GM19463 (cell line): ENCODE results near the gene BUD23.
"Not testable (repeated sequence)": the region's sequence is repeated elsewhere in the genome, so short reads cannot be mapped to it uniquely, and the experiment has no call there.

Experiments used
- ATAC-seq: cut with Tn5 transposase; IDR thresholded peaks from one replicate; pipeline ENCODE4 v1.9.1; 2021; ENCODE audit warnings: mild to moderate bottlenecking, moderate library complexity; ENCODE audit not compliant: unreplicated experiment

The BUD23 gene

DNA sequence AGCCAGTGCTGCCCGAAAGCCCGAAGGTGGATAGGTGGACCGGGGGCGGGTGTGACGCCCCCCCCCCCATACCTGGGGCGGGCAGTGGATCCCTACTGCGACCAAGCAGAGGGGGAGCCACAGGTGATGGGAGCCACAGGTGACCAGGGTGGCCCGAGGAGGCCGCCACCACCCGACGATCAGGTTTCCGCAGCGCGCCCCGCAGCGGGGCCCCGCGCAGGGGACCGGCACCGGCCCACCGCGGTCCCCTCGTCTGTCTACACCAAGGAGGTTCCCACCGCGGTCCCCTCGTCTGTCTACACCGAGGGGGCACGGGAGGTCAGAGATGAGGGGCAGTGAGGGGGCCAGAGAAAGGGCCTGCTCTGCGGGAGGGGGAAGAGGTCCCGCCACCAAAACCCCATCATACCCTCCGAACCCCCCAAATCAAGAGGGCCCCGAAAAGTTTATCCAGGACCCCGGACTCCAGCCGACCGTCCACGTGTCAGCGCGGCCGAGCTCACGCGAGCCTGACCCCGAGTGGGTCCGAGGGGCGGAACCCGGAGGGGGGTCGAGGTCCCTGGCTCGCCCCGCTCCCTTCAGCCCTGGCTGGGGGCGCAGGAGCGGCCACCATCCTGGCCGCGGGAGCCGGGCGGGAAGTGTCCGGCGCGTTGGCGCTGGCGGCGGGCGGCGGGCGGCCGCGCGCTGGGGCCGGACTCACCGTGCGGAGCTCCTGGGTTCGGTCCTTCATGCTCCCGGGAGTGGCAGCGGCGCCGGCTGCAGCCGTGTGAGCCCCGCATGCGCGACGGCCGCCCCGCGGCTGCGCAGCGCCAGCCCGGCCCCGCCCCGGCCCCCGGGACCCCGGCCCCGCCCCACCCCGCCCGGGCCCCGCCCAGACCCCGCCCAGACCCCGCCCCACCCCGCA, 35.8 kb downstream of the BUD23 start, which contains the start of gene STX1A:
Gene STX1A, minus strand, starts transcription at position 765 of the 901 bp plus-strand sequence. Its CDS starts 38 bp downstream, at position 727.
- peak; percentile 67 for ATAC-seq

DNA sequence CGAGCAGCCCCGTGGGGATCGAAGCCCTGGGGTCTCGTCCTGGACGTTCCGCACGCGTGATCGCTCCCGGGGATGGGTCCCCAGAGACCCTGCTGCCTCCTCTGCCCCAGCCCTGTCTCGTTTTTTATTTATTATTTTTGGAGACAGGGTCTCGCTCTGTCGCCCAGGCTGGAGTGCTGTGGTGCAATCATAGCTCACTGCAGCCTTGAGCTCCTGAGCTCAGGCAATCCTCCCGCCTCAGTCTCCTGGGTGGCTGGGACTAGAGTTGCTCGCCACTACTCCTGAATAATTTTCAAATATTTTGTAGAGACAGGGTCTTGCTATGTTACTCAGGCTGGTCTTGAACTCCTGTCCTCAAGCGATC, 36.4 kb downstream of the BUD23 start:
- no peak for ATAC-seq

- ATAC-seq, result not testable (repeated sequence)
Measured at GRCh38 chr7:73720443-73720842, 37.0 kb downstream of the BUD23 start.

GRCh38 chr7:73721377-73721817, 38.0 kb downstream of the BUD23 start:
- ATAC-seq, result no peak

GRCh38 chr7:73722182-73722581, 38.8 kb downstream of the BUD23 start:
- ATAC-seq, result not testable (repeated sequence)

- no peak for ATAC-seq
Measured at GRCh38 chr7:73722785-73723184, 39.4 kb downstream of the BUD23 start.

DNA sequence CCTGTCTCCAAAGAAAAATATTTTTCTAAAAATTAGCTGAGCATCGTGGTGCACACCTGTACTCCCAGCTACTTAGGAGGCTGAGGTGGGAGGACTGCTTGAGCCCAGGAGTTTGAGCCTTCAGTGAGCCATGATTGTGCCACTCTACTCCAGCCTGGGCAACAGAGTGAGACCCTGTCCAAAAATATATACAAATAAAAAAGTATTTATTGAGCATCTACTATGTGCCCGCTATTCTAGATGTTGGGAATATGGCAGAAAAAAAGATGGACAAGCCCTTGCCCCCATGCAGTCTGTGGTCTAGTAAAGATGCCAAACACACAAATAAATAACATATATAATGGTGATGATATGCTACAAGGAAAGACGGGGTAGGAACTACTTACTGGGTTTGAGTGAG, 40.4 kb downstream of the BUD23 start:
- no peak for ATAC-seq

GRCh38 chr7:73726083-73726466, 42.7 kb downstream of the BUD23 start:
- no peak for ATAC-seq

DNA sequence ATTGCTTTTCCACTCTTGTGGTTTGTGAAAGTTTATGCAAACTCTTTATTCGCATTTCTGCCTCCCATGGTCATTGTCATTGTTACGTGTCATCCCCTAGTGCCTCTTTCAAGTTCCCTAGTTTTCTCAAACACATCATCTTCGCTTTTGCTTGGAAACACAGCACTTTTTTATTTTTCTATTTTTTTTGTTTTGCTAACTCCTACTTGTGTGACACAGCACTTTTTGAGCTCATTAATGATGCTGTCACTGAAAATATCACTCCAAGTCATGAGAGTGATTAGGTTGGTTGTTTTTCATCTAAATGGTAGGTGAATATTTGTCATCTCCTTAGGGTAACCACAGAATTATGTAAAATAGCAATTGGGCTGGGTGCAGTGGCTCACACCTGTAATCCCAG, 44.6 kb downstream of the BUD23 start:
- no peak for ATAC-seq

GRCh38 chr7:73728551-73728950, 45.2 kb downstream of the BUD23 start:
- no peak for ATAC-seq

- no peak for ATAC-seq
Measured at GRCh38 chr7:73730485-73730884, 47.1 kb downstream of the BUD23 start.

GRCh38 chr7:73732397-73732796, 49.0 kb downstream of the BUD23 start:
- ATAC-seq, result no peak

DNA sequence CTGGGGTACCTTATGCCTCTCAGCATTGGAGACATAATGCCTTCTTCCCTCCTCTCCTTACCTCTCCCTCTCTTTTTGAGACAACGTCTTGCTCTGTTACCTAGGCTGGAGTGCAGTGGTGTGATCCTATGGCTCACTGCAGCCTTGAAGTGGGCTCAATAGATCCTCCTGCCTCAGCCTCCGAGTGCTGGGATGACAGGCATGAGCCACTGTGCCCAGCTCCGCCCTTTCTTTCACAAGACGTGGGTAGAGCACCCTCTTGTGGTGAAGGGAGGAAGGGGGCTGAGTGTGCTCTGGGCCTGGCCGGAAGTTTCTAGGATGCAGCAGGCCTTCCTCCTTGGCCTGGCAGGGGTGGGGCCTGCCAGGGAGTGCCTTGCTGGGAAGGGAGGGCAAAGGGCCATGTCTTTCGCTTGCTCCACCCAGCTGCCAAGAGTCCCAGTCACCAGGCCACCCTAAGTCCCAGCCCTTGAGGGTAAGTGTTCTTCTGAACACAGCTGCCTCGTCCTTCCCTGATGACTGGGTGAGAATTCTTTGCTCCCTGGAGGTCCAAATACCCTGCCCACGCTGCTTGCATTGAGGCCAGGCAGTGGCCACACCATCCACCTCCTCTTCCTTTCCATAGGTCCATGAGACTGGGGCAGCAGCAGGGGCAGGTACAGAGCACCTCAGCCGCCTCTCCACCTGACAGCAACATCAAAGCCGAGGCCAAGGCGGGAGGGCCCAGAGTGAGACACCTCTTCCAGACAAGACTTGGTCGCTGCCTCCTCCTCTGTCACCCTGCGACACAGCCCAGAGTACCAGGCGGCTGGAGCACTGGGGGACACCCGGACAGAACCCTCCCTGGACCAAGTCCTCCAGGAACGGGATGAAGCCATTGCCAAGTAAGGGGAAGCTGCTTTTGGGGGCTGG, 51.5 kb downstream of the BUD23 start:
- ATAC-seq, result peak; percentile 45

DNA sequence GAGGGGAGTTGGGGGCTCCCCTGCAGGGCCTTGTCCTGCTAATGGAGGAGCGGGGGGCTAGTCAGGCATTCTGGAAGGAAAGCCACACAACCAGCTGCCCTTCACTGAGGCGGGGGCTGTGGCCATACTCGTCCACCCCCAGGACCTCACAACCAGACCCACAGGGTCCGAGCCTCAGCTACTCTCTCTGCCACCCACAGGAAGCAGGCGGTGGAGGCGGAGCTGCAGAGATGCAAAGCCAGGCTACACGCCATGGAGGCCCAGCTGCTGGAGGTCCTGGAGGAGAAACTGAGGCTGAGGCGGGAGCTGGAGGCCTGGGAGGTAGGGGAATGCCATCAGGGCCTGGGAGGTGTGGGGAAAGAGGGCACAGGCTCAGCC, 52.1 kb downstream of the BUD23 start:
- no peak for ATAC-seq

DNA sequence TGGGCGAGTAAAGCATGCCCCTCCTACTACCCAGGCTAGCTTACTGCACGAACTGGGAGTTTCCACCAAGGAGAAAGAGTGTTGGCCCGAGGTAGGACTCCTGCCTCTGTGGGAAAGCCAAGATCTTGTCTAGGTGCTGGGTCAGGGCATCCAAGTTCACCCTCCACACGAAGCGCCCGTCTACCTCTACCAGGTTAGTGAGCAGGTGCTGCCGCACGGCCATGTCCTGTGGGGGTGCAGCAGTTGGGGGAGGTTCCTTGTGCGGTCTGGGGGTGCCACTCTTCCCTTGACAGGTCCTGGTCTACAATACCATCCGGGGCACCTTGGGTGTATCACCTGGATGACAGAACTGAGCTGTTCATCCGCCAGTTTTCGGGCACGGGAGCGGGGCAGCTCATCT, 53.5 kb downstream of the BUD23 start:
- ATAC-seq, result no peak

DNA sequence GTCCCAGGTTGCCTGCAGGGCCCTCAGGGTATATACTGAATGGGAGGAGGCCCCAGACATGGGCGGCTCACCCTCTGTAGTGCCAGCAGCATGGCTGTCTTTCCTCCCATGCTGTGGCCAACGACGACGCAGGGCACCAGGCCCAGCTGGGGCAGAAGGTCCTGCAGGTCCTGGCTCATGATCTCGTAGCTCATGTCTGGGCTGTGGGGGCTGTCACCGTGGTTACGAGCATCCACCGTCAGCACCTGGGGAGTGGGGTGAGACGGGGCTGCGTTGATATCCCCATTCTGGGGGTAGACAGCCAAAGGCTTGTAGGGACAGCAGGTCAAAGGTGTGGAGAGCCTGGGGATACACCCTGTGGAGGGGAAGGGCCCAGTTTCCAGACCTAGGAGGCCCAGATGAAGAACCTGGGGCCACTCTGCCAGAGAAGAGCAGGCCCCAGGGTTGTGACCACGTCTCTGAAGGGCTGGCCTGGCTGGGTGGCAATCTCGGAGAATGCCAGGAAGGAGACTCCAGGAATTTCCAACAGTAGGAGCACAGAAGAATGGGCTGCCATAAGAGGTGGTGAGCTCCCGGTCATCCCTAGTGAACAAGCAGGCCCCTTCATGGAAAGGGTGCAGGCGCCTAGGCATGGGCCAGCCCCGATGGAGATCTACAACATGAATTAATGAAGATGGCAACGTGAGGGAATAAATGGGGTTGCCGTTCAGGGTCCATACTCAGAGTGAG, 54.3 kb downstream of the BUD23 start:
- no peak for ATAC-seq

DNA sequence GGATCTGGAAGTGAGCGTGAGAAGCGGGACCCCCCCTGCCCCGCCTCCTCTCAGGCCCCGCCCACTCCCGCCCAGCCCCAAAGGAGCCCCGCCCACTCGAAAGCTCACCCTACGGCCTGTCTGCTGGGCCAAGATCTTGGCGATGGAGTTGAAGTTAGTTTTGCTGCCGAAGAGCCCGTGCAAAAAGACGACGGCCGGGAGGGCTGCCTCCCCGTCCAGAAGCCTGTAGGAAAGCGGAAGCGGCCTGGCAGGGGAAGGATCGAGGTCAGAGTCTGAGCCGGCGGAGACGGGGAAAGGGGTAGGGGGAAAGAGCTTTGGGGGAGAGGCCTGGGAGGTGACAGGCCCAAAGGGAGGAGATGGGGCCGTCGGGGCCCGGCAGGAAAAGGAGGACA, 54.8 kb downstream of the BUD23 start:
- no peak for ATAC-seq

- ATAC-seq, result peak; percentile 90
Measured at GRCh38 chr7:73738612-73739386, 55.4 kb downstream of the BUD23 start, which contains the start of gene ABHD11. ABHD11 (minus strand) TSS chr7:73738802; CDS start chr7:73738770, 32 bp downstream.

GRCh38 chr7:73739387-73739767, 56.0 kb downstream of the BUD23 start:
- ATAC-seq, result no peak

GRCh38 chr7:73740212-73740611, 56.8 kb downstream of the BUD23 start:
- no peak for ATAC-seq
